DND-41 (cell line): Measurements from ENCODE around the gene FAM32A.
"Not testable (repeated sequence)": the region's sequence is repeated elsewhere in the genome, so short reads cannot be mapped to it uniquely, and the experiment has no call there.

Source experiments
- ATAC-seq: fragments of 200-7000 bp; cut with Tn5 transposase; 3 replicates; pipeline ENCODE4 v1.9.1; 2021; ENCODE audit warnings: low read depth; ENCODE audit not compliant: insufficient read depth
- DNase-seq: peaks from one replicate; pipeline ENCODE4 v3.0.0-alpha.2; 2020
- H2AFZ ChIP-seq: 2 replicates; pipeline ENCODE4 v1.6.0; 2012; ENCODE audit warnings: low read depth, low read length
- H3K27ac ChIP-seq: 2 replicates; pipeline ENCODE4 v1.5.1; 2012; ENCODE audit warnings: low read length, inconsistent platforms
- H3K27me3 ChIP-seq: fragments of 200-600 bp; sonication (generic); 2 replicates; pipeline ENCODE4 v1.6.0; 2012; ENCODE audit warnings: low read length, mild to moderate bottlenecking, inconsistent platforms; ENCODE audit not compliant: insufficient read depth, poor library complexity
- H3K36me3 ChIP-seq: 2 replicates; pipeline ENCODE4 v1.5.1; 2012; ENCODE audit warnings: low read length, inconsistent platforms; ENCODE audit not compliant: insufficient read depth
- H3K4me1 ChIP-seq: 2 replicates; pipeline ENCODE4 v1.5.1; 2012; ENCODE audit warnings: mild to moderate bottlenecking, low read length; ENCODE audit not compliant: insufficient read depth
- H3K4me2 ChIP-seq: 2 replicates; pipeline ENCODE4 v1.6.0; 2012; ENCODE audit warnings: mild to moderate bottlenecking, moderate library complexity, low read length, inconsistent platforms; ENCODE audit not compliant: insufficient read depth
- H3K4me3 ChIP-seq, 2 experiments: fragments of 200-600 bp in 1 of 2; shearing (Covaris generic) in 1 of 2; 2 replicates each; pipeline ENCODE4 v1.5.1; 2012 to 2016; ENCODE audit warnings: inconsistent platforms in 2 of 2, low read length in 2 of 2, mild to moderate bottlenecking in 2 of 2, low read depth in 1 of 2, moderate library complexity in 1 of 2
- H3K79me2 ChIP-seq: 2 replicates; pipeline ENCODE4 v1.6.0; 2012; ENCODE audit warnings: low read length, inconsistent platforms; ENCODE audit not compliant: insufficient read depth
- H3K9ac ChIP-seq: 2 replicates; pipeline ENCODE4 v1.6.0; 2012; ENCODE audit warnings: low read depth, mild to moderate bottlenecking, inconsistent platforms, low read length, moderate library complexity
- H3K9me3 ChIP-seq: 2 replicates; pipeline ENCODE4 v1.5.1; 2012; ENCODE audit warnings: low read length, moderate library complexity, mild to moderate bottlenecking, inconsistent platforms; ENCODE audit not compliant: insufficient read depth, severe bottlenecking
- H4K20me1 ChIP-seq: 2 replicates; pipeline ENCODE4 v1.6.0; 2012; ENCODE audit warnings: low read length; ENCODE audit not compliant: insufficient read depth
- EZH2 ChIP-seq: IDR thresholded peaks from 3 replicates; pipeline ENCODE4 v1.6.1; 2012; ENCODE audit warnings: borderline replicate concordance, low read depth, mild to moderate bottlenecking, moderate library complexity, low read length, inconsistent platforms; ENCODE audit not compliant: severe bottlenecking
- TF ChIP-seq, protein P1 (sequence below): IDR thresholded peaks from 2 replicates; pipeline ENCODE4 v1.5.1; 2012; ENCODE audit warnings: borderline replicate concordance, low read length, moderate library complexity, mild to moderate bottlenecking; ENCODE audit not compliant: poor library complexity, severe bottlenecking; ENCODE audit errors: extremely low read depth

The FAM32A gene

DNA sequence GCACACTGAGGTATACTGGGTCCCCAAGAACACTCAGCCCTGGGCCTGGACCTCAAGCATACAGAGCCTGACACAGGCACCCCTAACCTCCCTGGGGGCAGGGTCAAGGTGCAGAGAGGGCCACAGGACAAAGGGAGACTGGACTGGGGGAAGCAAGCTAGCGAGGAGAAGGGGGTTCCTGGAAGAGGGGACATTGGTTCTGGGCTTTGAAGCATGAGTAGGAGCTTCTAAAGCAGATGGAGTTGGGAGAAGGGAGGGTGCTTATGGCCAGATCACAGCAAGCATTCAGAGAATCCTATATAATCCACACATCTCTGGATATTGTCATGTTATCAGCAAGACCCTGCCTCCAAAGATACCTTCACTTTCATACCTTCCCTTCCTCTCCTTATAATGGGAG is 15.1 kb upstream of the FAM32A start:
- Histone ChIP-seq H3K9me3 (no peaks in the 10 kb centered on the region), H2AFZ (no peak overlapping the region), H3K27me3 (no peaks in the 10 kb centered on the region), H3K4me2 (no peak overlapping the region), H3K9ac (no peak overlapping the region), H3K36me3 (no peaks in the 10 kb centered on the region), H3K79me2 (no peaks in the 10 kb centered on the region), H3K27ac (no peak overlapping the region), H4K20me1 (peaks cover 4% of the 10 kb centered on the region; the same call in 1 of the 2 replicates), H3K4me1 (no peaks in the 10 kb centered on the region), H3K4me3 (no peak overlapping the region)
- TF ChIP-seq EZH2: no peak
- TF ChIP-seq, protein P1, sequence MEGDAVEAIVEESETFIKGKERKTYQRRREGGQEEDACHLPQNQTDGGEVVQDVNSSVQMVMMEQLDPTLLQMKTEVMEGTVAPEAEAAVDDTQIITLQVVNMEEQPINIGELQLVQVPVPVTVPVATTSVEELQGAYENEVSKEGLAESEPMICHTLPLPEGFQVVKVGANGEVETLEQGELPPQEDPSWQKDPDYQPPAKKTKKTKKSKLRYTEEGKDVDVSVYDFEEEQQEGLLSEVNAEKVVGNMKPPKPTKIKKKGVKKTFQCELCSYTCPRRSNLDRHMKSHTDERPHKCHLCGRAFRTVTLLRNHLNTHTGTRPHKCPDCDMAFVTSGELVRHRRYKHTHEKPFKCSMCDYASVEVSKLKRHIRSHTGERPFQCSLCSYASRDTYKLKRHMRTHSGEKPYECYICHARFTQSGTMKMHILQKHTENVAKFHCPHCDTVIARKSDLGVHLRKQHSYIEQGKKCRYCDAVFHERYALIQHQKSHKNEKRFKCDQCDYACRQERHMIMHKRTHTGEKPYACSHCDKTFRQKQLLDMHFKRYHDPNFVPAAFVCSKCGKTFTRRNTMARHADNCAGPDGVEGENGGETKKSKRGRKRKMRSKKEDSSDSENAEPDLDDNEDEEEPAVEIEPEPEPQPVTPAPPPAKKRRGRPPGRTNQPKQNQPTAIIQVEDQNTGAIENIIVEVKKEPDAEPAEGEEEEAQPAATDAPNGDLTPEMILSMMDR: no peak
- ATAC-seq: no peak
- DNase-seq: no peak

DNA sequence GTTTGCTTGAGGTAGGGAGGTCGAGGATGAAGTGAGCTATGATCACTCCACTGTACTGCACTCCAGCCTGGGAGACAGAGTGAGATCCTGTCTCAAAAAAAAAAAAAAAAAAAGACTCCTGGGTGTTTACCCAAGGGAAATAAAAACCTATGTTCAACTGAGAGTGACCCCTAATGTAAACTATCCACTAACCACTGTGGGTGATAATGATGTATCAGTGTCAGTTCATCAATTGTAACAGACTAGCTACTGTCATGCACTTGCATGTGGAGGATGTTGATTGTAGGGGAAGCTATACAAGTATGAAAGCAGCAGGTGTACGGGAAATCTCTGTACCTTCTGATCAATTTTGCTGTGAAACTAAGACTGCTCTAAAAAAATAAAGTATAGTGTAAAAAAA is 9.3 kb upstream of the FAM32A start:
- Histone ChIP-seq H3K27me3 (no peaks in the 10 kb centered on the region), H3K79me2 (no peaks in the 10 kb centered on the region), H3K9ac (no peak overlapping the region), H2AFZ (no peak overlapping the region), H3K9me3 (no peaks in the 10 kb centered on the region), H3K4me2 (no peak overlapping the region), H3K36me3 (no peaks in the 10 kb centered on the region), H4K20me1 (peaks cover 4% of the 10 kb centered on the region; the same call in 1 of the 2 replicates), H3K27ac (no peak overlapping the region), H3K4me3 (no peak overlapping the region), H3K4me1 (no peaks in the 10 kb centered on the region)
- DNase-seq (no peak), ATAC-seq (no peak)
- TF ChIP-seq, protein P1: no peak
- TF ChIP-seq EZH2: no peak

DNA sequence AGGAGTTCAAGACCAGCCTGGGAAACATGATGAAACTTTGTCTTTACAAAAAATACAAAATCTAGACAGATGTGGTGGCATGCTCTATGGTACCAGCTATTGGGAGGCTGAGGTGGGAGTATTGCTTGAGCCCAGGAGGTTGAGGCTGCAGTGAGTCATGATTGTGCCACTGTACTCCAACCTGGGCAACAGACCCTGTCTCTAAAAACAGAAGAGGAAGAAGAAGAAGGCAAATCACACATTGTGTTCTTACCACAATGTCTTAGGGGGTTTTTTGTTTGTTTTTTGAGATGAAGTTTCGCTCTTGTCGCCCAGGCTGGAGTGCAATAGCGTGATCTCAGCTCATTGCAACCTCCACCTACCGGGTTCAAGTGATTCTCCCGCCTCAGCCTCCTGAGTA is 6.3 kb upstream of the FAM32A start:
- not testable (repeated sequence) for H3K4me2 ChIP-seq

DNA sequence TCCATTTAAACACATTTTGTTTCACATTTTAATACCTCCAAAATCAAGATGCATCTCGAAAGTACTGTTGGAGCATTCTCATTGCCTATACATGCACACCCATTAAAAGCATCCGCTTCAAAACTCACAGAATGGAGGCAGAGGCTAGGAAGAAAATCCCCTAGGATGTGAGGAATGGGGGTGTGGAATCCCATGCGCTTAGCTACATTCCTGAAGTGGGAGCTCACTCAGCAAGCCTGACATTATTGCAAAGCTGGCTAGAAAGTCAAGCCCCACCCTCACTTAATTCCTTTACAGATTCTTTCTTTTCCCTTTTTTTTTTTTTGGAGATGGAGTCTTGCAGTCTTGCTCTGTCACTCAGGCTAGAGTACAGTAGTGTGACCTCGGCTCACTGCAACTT is 4.6 kb upstream of the FAM32A start:
- DNase-seq: no peak
- H3K4me1 ChIP-seq: peaks cover 13% of the 10 kb centered on the region
- no peak overlapping the region for H2AFZ ChIP-seq
- H3K4me2 ChIP-seq: no peak overlapping the region
- no peaks in the 10 kb centered on the region for H3K27me3 ChIP-seq
- no peaks in the 10 kb centered on the region for H3K36me3 ChIP-seq
- no peak overlapping the region for H3K9ac ChIP-seq
- H3K9me3 ChIP-seq: no peaks in the 10 kb centered on the region
- H3K27ac ChIP-seq: no peak overlapping the region
- no peak overlapping the region for H3K4me3 ChIP-seq
- peaks cover 4% of the 10 kb centered on the region for H3K79me2 ChIP-seq
- H4K20me1 ChIP-seq: no peaks in the 10 kb centered on the region
- TF ChIP-seq, protein P1: no peak
- TF ChIP-seq EZH2: no peak
- ATAC-seq: no peak

More for the DNA sequence above, 6.3 kb upstream of the FAM32A start:
- not testable (repeated sequence) for H3K36me3 ChIP-seq, H2AFZ ChIP-seq, H3K27me3 ChIP-seq, H3K9me3 ChIP-seq, H3K4me1 ChIP-seq, H3K27ac ChIP-seq, H3K4me3 ChIP-seq, H3K79me2 ChIP-seq, H3K9ac ChIP-seq, DNase-seq, ATAC-seq, H4K20me1 ChIP-seq
